ENCODE results near the gene COQ10A. TPM values are rescaled to one million over a fixed set of nuclear protein-coding genes. Genes with fewer than 3 reads are reported as not detected.

Gene COQ10A
- total and polyA plus RNA-seq, 11 donors = 45.7 to 250 (median 129) TPM

- TF ChIP-seq CTCF (IDR thresholded peaks at IDR 0.05) (peak in 11 of 12 donors; percentile 43 to 94 (median 83)), POLR2A (IDR thresholded peaks at IDR 0.05) (peak in 1 of 2 donors; percentile 35)
- intact Hi-C loops (cut with DNase I) = loop anchor here in 6 of 10 donors (2.0 to 5.0 kb wide), 3 partner anchors 33 to 65 kb away; partner anchors contain the start of genes NABP2 (in 6 of the 6) and RNF41 (in 4 of the 6)
- peak; percentile 76 to 90 (median 83) for DNase-seq
- WGBS, 4 donors = 0 to 1% (median 0%) methylated on average over 15 to 78 of the region's 78 CpGs
- Histone ChIP-seq H3K27ac (peak within 1 kb of the TSS; percentile 51 to 97 (median 90)), H3K27me3 (no peaks in the 10 kb centered on the region), H3K36me3 (peaks cover 0 to 38% (median 32%) of the 10 kb centered on the region in 9 donors), H3K9me3 (no peaks in the 10 kb centered on the region), H3K4me3 (peak within 1 kb of the TSS; percentile 60 to 99 (median 96)), H3K4me1 (peaks cover 5 to 29% (median 23%) of the 10 kb centered on the region in 12 donors)
- ATAC-seq = peak; percentile 65 to 97 (median 93)
These were observed 8.5 kb upstream of the COQ10A start, which contains the start of gene ANKRD52 for GRCh38 chr12:56258068-56258819. ANKRD52 (minus strand) TSS chr12:56258384; CDS start chr12:56258269, 115 bp downstream.

GRCh38 chr12:56258820-56259183 is 7.9 kb upstream of the COQ10A start:
- Histone ChIP-seq H3K27ac (peak overlapping the region; percentile 51 to 97 (median 90)), H3K9me3 (no peaks in the 10 kb centered on the region), H3K27me3 (no peaks in the 10 kb centered on the region), H3K4me1 (peaks cover 5 to 29% (median 23%) of the 10 kb centered on the region in 12 donors), H3K36me3 (peaks cover 0 to 32% (median 27%) of the 10 kb centered on the region in 9 donors), H3K4me3 (peak overlapping the region; percentile 60 to 99 (median 96))
- 16 to 22% (median 17%) methylated on average over 9 of the region's 9 CpGs for WGBS, 4 donors
- no peak for TF ChIP-seq CTCF (IDR thresholded peaks at IDR 0.05)
- intact Hi-C loops (cut with DNase I) = loop anchor here in 6 of 10 donors (2.0 to 5.0 kb wide), 3 partner anchors 34 to 66 kb away; partner anchors contain the start of genes NABP2 (in 6 of the 6) and RNF41 (in 4 of the 6)
- DNase-seq (no peak), ATAC-seq (no peak)

- Histone ChIP-seq H3K4me3 (no peak overlapping the region), H3K9me3 (no peaks in the 10 kb centered on the region), H3K27me3 (no peaks in the 10 kb centered on the region), H3K36me3 (peaks cover 0 to 17% (median 11%) of the 10 kb centered on the region in 9 donors), H3K4me1 (peaks cover 5 to 29% (median 23%) of the 10 kb centered on the region in 12 donors), H3K27ac (no peak overlapping the region)
- no peak for DNase-seq
- WGBS, 4 donors = 92 to 96% (median 95%) methylated on average over 8 of the region's 8 CpGs
- no peak for ATAC-seq
- TF ChIP-seq CTCF (IDR thresholded peaks at IDR 0.05) = no peak
- no peak for TF ChIP-seq POLR2A (IDR thresholded peaks at IDR 0.05)
- intact Hi-C loops (cut with DNase I) = no loop called here
These were observed 6.4 kb upstream of the COQ10A start for GRCh38 chr12:56260380-56260779.

GRCh38 chr12:56260921-56261320 is 5.8 kb upstream of the COQ10A start:
- Histone ChIP-seq H3K27me3 (no peaks in the 10 kb centered on the region), H3K4me3 (no peak overlapping the region), H3K4me1 (peaks cover 5 to 31% (median 24%) of the 10 kb centered on the region in 12 donors), H3K27ac (no peak overlapping the region), H3K36me3 (peaks cover 0 to 11% (median 5%) of the 10 kb centered on the region in 9 donors), H3K9me3 (no peaks in the 10 kb centered on the region)
- ATAC-seq = no peak
- intact Hi-C loops (cut with DNase I) = no loop called here
- TF ChIP-seq POLR2A (IDR thresholded peaks at IDR 0.05) (no peak), CTCF (IDR thresholded peaks at IDR 0.05) (no peak)
- DNase-seq = no peak
- WGBS, 4 donors = 49 to 71% (median 55%) methylated on average over 3 of the region's 3 CpGs

All from heart left ventricle (tissue), 16 donors.